Colon (tissue), 2 donors: Measurements from ENCODE around the gene MSTO1.
"Not testable (repeated sequence)": the region's sequence is repeated elsewhere in the genome, so short reads cannot be mapped to it uniquely, and the experiment has no call there.

Source experiments
- FAIRE-seq: peaks from 2 replicates; lab custom pipeline; 2012; peaks lifted over from hg19 to GRCh38; lab: Jason Lieb, UNC
- donor health status: control.
- donor health status: control.

Gene MSTO1

GRCh38 chr1:155622191-155622590 is 12.2 kb downstream of the MSTO1 start:
- no peak for FAIRE-seq

DNA sequence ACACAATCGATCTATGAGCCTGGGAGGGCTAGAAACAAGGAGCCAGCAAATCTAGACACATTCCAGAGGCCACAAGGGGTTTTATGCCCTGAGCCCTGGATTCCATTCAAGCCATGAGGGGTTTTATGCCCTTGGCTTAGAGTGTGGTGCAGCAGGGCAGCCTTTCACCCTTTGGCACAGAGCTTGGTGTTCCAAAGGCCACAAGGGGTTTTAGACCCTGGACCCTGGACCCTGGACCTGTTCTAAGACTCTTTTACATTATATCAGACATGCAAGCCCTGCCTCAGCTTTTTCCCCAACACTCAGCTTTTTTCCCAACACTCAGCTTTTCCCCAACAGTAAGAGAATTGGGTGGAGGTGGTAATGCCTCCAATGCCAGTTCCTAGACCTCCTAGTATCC is 13.3 kb downstream of the MSTO1 start:
- FAIRE-seq: no peak

GRCh38 chr1:155626428-155626827 is 16.4 kb downstream of the MSTO1 start:
- not testable (repeated sequence) for FAIRE-seq

DNA sequence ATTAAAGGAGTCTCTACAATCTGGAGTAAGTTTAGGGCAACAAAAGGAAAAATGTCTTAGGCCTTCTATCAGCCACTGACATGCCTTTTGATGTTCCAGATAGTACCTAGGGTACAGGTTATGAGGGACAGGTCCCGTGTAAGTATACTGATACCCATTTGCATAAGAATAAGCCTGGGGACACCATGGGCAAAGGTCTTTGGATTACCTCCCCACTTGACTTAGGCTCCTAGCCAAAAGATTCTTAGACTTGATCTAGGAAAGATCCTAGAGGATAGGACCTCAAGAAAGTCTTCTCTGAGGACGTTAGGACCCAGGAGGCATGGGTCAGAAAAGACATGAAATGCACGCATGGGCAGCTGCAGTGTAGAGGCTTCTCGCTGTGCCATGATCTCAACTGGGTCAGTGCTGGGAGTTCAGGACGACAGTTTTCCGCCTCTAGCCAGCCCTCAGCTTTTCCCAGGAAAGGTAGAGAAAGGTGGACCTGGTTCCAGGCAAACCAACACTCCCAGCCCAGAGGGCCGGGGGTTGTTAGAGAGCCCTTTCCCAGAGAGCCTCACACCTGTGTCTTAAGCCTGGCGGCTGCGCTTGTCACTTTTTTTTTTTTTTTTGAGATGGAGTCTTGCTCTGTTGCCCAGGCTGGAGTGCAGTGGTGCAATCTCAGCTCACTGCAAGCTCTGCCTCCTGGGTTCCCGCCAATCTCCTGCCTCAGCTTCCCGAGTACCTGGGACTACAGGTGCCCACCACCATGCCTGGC is 26.6 kb downstream of the MSTO1 start:
- no peak for FAIRE-seq

DNA sequence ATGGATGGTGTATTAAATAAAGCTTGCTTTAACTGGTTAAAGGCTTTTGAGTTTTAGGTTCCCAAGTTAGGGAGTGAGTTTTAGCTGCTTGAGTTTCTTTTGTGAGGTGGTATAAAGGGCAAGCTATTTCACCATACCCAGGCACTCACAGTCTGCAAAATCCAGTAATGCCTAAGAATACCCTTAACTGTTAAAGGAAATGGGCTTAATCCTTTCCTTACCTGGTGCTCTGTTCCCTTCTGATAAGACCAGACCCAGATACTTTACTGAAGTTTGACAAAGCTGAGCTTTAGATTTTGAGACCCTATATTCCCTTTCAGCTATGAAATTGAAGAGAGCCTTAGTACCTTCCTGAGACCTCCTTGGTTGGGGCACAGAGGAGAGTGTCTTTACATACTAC is 30.3 kb downstream of the MSTO1 start:
- no peak for FAIRE-seq

- FAIRE-seq: not testable (repeated sequence)
Measured at GRCh38 chr1:155642559-155643180, 32.7 kb downstream of the MSTO1 start.

GRCh38 chr1:155643230-155643629 is 33.2 kb downstream of the MSTO1 start:
- FAIRE-seq: no peak

DNA sequence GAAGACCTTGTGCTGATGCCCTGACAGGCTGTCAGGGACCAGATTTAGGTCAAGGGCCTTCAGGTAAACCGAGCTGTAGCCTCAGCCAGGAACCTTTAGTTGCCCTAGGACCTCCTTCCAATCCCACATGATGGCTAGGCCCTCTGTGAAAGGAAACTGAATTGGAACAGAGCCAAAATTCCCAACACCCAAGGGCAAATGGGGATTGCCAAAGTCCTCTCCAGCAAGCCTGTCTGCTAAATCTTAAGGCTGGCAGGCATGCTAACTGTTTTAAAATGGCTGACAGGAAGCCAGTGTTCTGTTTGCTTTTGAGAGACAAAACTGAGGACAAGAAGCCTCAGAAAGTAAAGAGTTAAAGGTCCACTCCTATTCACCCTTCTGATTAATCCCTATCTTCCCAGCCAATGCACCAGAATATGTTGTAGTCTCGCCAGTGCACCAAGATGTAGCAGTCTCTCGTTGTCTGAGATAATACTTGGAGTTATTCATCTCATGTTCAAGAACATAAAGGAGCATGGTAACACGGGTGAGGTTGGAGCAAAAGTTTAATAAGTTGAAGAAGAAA is 35.1 kb downstream of the MSTO1 start:
- FAIRE-seq: no peak

- no peak for FAIRE-seq
Measured at GRCh38 chr1:155645648-155646047, 35.6 kb downstream of the MSTO1 start.

DNA sequence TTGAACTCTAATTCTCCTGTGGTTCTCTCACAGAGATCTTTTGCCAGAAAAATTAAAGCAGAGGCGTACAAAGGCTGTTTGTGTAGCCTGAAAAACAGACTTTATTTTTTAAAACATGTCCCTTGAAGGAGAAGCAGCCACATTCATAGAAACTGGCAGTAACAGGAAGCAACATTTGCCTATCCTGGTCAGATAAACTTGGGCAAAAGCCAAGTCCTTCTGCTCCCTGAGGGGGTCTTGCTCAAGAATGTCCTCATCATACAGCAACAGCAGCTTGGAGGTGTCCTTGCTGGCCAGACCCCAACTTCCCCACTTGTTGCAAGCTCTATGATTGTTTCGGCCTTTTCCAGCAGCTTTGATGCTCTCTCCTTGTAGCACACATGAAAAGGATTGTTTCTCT is 36.3 kb downstream of the MSTO1 start:
- FAIRE-seq: no peak

DNA sequence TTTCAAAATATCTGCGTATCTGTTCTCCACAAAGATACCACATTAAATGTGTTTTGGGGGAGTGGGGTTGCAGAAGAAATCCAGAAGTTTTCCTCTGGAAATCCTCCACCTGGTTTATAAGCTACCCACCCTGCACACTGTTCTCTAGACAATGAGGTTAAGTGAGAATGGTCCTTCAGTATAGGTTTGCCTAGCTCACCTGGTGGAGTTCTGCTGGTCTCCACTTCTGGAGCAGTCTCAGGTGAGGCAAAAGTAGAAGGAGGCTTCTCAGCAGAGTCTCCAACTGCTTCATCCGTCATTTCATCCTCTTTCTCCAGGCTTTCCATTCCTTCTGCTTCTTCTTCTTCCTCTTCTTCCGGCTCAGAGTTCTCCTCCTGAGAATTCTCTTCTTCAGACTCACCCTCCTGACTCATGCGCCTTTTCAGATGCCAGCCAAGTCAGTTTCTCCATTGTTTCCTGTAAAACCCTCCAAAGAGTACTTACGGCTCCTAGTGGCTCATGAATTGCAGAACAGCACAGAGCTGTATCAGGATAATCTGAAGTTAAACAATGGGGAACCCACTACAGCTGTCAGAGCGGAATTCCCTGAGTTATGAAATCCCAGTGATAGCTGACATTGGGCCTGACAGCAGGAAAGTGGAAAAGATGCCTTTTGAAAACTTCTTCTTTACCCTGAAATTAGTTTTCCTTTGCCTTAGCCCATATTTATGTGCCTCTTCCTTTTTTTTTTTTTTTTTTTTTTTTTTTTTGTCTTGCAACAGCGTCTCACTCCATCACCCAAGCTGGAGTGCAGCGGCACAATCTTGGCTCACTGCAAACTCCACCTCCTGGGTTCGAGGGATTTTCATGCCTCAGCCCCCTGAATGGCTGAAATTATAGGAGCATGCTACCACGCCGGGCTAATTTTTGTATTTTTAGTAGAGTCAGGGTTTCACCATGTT is 38.5 kb downstream of the MSTO1 start:
- FAIRE-seq: no peak

DNA sequence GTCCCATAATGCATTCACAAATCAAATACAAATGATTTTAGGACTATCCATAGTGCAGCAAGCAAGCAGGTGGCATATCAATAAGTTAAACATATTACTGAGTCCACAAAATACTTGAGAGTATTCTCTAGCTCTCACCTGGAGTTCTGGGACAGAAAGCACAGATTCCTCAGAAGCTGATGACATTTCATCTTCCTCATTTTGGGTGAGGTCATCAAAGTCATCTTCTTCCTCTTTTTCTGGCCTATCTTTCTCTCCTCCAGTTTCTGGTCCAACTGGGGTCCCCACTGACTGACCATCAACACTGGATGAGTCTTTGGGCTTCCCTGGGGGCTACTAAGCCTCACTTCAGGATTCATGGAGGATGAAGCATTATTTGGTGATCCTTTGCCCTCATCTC is 39.7 kb downstream of the MSTO1 start:
- no peak for FAIRE-seq

- no peak for FAIRE-seq
Measured at GRCh38 chr1:155650231-155650757, 40.3 kb downstream of the MSTO1 start.

DNA sequence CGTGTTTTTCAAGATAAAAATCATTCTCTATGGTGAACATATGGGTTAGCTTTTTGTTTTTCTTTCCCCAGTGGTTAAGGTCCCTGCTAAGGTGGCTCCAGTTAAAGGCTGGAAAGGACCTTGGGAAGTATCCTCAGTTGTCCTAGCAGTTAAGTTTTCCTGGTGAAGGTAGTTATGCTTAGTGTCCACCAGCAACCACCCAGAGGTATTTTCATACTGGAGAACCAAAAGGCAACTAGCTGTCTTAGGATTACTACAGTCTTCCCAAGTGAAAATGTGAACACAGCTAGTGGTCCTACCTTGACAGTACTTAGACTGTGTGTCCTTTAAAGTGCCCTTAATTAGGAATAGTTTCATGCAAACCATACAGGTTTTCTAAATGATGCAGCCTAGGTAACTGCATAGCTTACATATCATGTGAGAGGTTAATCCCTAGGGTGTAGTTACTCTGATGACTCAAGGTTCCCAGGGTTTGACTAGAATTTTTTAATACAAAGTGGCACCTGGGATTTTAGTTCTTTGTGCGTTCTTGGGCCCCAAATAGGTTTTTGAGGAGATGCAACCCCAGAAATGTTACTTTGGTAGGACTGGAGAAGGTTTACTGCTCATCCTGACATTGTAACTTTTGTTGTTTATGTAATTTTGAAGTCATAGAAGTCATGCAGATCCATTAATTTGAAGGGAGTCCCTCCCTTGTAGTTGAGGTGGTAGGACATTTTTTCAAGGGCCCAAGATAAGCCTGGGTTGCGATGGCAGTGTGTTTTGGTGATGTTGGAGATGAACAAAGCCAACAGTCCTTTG is 42.0 kb downstream of the MSTO1 start:
- no peak for FAIRE-seq

GRCh38 chr1:155652951-155653350 is 42.9 kb downstream of the MSTO1 start:
- FAIRE-seq: no peak

- no peak for FAIRE-seq
Measured at GRCh38 chr1:155657463-155657862, 47.4 kb downstream of the MSTO1 start.

- not testable (repeated sequence) for FAIRE-seq
Measured at GRCh38 chr1:155661239-155661638, 51.2 kb downstream of the MSTO1 start.
